Progenitor cell of endocrine pancreas (in vitro differentiated cells): ENCODE measurements around the gene RXFP2. TPM values are rescaled to one million over a fixed set of nuclear protein-coding genes. Genes with fewer than 3 reads are reported as not detected.

Source experiments
- DNase-seq: peaks from one replicate; pipeline ENCODE4 v3.0.0; 2021; ENCODE audit warnings: low spot score; ENCODE audit not compliant: unreplicated experiment
- H3K27ac Mint-ChIP-seq: 2 replicates; pipeline ENCODE4 v1.8.0; 2021; ENCODE audit warnings: mild to moderate bottlenecking, moderate library complexity, mixed read lengths
- H3K27me3 Mint-ChIP-seq: 2 replicates; pipeline ENCODE4 v1.8.0; 2021; ENCODE audit warnings: mixed read lengths
- H3K36me3 Mint-ChIP-seq: 2 replicates; pipeline ENCODE4 v1.8.0; 2022; ENCODE audit warnings: mixed read lengths; ENCODE audit not compliant: insufficient read depth
- H3K4me1 Mint-ChIP-seq: 2 replicates; pipeline ENCODE4 v1.8.0; 2021; ENCODE audit warnings: low read depth, mixed read lengths
- H3K4me3 Mint-ChIP-seq: 2 replicates; pipeline ENCODE4 v1.8.0; 2021; ENCODE audit warnings: low read depth, mild to moderate bottlenecking, moderate library complexity, mixed read lengths
- H3K9me3 Mint-ChIP-seq: 2 replicates; pipeline ENCODE4 v1.8.0; 2021; ENCODE audit warnings: low read depth, mixed read lengths
- CTCF ChIP-seq: fragments of 200-600 bp; sonication (generic); IDR thresholded peaks from one replicate; pipeline ENCODE4 v1.5.0; 2021; ENCODE audit warnings: antibody characterized with exemption, mild to moderate bottlenecking; ENCODE audit not compliant: unreplicated experiment
- total RNA-seq: library from RNA; stranded (reverse); gene quantifications from 2 replicates; pipeline ENCODE4 v1.2.1, GENCODE V29; 2021

The RXFP2 gene
- total RNA-seq, 1 donor from 2014 or later, result not detected

- peaks cover 6% of the 10 kb centered on the region for H3K4me1 Mint-ChIP-seq
- H3K36me3 Mint-ChIP-seq, result no peaks in the 10 kb centered on the region
Observed at GRCh38 chr13:31733066-31733465, 6.3 kb upstream of the RXFP2 start.

GRCh38 chr13:31733647-31734046, 5.7 kb upstream of the RXFP2 start:
- Mint-ChIP-seq H3K27ac (no peak overlapping the region), H3K4me3 (no peak overlapping the region), H3K4me1 (peaks cover 6% of the 10 kb centered on the region), H3K36me3 (no peaks in the 10 kb centered on the region), H3K27me3 (peaks cover 6% of the 10 kb centered on the region), H3K9me3 (peaks cover 3% of the 10 kb centered on the region)
- TF ChIP-seq CTCF, result no peak
- no peak for DNase-seq

More at GRCh38 chr13:31733066-31733465, 6.3 kb upstream of the RXFP2 start:
- no peak overlapping the region for H3K27ac Mint-ChIP-seq
- DNase-seq, result no peak
- no peak overlapping the region for H3K4me3 Mint-ChIP-seq
- peaks cover 3% of the 10 kb centered on the region for H3K9me3 Mint-ChIP-seq
- H3K27me3 Mint-ChIP-seq, result peaks cover 6% of the 10 kb centered on the region
- no peak for TF ChIP-seq CTCF

- Mint-ChIP-seq H3K4me3 (no peak overlapping the region), H3K36me3 (no peaks in the 10 kb centered on the region), H3K27ac (no peak overlapping the region), H3K9me3 (no peaks in the 10 kb centered on the region), H3K4me1 (no peaks in the 10 kb centered on the region), H3K27me3 (peaks cover 6% of the 10 kb centered on the region)
- TF ChIP-seq CTCF, result no peak
- DNase-seq, result peak; percentile 64
Observed at GRCh38 chr13:31742097-31742734, 2.9 kb downstream of the RXFP2 start.

- Mint-ChIP-seq H3K4me1 (no peaks in the 10 kb centered on the region), H3K36me3 (no peaks in the 10 kb centered on the region), H3K27me3 (peaks cover 15% of the 10 kb centered on the region), H3K9me3 (no peaks in the 10 kb centered on the region), H3K27ac (no peak overlapping the region), H3K4me3 (no peak overlapping the region)
- no peak for DNase-seq
- TF ChIP-seq CTCF, result no peak
Observed at GRCh38 chr13:31747291-31747690, 8.0 kb downstream of the RXFP2 start.

- H3K27ac Mint-ChIP-seq, result no peak overlapping the region
- no peaks in the 10 kb centered on the region for H3K4me1 Mint-ChIP-seq
- no peaks in the 10 kb centered on the region for H3K36me3 Mint-ChIP-seq
- H3K4me3 Mint-ChIP-seq, result no peak overlapping the region
- TF ChIP-seq CTCF, result no peak
- no peak for DNase-seq
- peaks cover 15% of the 10 kb centered on the region for H3K27me3 Mint-ChIP-seq
- H3K9me3 Mint-ChIP-seq, result no peaks in the 10 kb centered on the region
Observed at GRCh38 chr13:31747966-31748365, 8.6 kb downstream of the RXFP2 start.
